Subcutaneous adipose tissue (tissue), 4 donors: ENCODE data around the gene ERBIN. TPM values are rescaled to one million over a fixed set of nuclear protein-coding genes. Genes with fewer than 3 reads are reported as not detected.

ENCODE experiments used
- total RNA-seq, 4 donors: library from RNA; depleted of rRNA; stranded (reverse); fragments of >200 nt; gene quantifications; one replicate each; pipeline ENCODE4 v1.1.0, GENCODE V29; 2016
- TF ChIP-seq, protein P1 (sequence below): fragments of 450-650 bp; IDR thresholded peaks from one replicate; pipeline ENCODE4 v1.5.1; 2016; ENCODE audit warnings: low read depth, mild to moderate bottlenecking, control low read depth, antibody characterized with exemption, moderate library complexity

The ERBIN gene
- total RNA-seq, 4 donors from 2014 or later, result 50.3 to 119 (median 70.5) TPM

DNA sequence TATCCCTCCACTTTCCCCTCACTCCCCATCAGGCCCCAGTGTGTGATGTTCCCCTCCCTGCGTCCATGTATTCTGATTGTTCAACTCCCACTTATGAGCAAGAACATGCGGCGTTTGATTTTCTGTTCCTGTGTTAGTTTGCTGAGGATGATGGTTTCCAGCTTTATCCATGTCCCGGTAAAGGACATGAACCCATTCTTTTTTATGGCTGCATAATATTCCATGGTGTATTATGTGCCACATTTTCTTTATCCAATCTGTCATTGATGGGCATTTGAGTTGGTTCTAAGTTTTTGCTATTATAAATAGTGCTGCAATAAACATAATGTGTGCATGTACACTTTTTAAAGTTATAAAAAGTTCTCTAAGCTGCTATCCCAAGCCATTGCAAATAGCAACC lies 75.6 kb downstream of the ERBIN start:
- TF ChIP-seq, protein P1, sequence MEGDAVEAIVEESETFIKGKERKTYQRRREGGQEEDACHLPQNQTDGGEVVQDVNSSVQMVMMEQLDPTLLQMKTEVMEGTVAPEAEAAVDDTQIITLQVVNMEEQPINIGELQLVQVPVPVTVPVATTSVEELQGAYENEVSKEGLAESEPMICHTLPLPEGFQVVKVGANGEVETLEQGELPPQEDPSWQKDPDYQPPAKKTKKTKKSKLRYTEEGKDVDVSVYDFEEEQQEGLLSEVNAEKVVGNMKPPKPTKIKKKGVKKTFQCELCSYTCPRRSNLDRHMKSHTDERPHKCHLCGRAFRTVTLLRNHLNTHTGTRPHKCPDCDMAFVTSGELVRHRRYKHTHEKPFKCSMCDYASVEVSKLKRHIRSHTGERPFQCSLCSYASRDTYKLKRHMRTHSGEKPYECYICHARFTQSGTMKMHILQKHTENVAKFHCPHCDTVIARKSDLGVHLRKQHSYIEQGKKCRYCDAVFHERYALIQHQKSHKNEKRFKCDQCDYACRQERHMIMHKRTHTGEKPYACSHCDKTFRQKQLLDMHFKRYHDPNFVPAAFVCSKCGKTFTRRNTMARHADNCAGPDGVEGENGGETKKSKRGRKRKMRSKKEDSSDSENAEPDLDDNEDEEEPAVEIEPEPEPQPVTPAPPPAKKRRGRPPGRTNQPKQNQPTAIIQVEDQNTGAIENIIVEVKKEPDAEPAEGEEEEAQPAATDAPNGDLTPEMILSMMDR, result no peak

DNA sequence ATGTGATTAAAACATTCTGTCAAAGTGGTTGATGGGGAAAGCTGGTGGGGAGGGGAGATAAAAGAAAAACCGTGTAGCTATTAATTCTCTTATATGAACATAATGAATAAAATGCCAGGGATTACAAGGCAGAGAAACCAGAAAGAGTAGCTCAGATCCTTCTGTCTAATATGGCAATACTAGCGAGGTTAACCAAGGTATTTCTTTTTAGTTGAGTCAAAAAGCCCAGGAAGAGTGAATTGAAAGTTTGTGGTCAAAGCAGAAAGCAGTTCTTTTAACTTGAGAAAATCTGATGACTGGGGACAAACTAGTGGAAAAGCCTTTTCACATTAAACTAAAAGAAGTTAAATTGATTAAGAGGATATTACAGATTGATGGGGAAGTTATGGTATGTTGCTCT lies 76.0 kb downstream of the ERBIN start:
- TF ChIP-seq, protein P1, result no peak

DNA sequence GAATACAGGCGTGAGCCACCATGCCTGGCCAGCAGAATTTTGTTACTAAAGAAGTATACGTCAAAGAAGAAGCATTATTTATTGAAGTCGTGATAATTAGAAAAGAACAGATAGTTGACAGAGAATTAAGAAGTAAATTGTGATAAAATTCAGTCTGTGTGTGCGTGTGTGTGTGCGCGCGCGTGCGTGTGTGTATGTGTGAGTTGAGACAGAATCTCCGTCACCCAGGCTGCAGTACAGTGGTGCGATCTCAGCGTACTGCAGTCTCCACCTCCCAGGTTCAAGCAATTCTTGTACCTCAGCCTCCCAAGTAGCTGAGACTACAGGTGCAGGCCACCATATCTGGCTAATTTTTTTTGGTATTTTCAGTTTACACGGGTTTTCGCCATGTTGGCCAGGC lies 77.8 kb downstream of the ERBIN start:
- TF ChIP-seq, protein P1, result no peak

DNA sequence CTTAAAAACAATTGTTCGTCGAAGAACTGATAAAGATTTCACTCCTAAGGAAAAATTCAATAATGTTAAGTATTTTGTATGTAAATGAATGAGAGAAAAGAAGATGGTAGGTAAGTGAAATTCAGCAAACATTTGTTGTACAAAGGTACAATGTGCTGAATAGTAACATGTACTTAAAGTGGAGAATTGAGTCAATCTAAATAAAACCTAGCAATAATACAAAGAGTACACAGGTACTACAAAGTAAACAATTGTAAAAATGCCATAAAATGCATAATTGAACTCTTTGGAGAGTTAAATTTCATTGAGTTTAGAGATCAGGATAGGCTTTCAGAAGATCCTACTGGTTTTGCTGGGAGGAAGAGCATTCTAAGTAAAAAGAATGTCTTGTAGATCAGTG lies 82.9 kb downstream of the ERBIN start:
- TF ChIP-seq, protein P1, result no peak

DNA sequence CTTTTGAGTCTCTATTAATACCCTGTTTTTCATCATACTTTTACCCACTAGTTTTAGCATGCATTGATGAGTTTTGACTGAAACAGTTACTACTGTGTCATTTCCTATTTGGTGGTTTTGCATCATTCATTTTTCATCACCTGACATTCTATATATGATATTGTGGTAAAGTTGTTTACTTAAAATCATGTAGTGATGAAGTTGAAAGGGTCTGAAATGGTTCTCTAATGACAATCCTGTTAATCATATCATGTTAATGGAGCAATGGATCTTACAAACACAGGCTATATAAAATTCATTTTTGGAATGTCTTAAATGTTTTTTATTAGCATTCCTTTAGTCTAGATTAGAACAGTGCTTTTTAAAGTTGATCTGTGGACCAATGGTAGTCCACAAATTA lies 84.1 kb downstream of the ERBIN start:
- TF ChIP-seq, protein P1, result no peak

DNA sequence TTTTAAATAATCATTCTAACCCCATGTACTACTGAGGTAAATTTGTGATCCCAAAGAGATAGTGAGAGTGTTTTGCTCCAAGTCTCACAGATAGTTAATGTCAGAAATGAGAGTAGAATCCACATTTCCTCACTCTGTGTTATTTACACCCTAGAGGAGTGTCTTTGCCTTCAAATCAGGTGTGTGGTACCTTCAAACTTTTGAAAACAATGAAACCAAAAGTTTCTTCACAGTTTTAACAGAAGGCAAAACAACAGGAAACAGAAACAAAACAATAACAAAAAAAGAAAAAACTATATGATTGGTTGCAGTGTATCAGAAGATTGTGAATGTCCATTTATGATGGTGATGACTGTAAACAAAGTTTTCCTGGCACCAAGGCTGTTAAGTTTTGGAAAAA lies 85.9 kb downstream of the ERBIN start:
- TF ChIP-seq, protein P1, result no peak

DNA sequence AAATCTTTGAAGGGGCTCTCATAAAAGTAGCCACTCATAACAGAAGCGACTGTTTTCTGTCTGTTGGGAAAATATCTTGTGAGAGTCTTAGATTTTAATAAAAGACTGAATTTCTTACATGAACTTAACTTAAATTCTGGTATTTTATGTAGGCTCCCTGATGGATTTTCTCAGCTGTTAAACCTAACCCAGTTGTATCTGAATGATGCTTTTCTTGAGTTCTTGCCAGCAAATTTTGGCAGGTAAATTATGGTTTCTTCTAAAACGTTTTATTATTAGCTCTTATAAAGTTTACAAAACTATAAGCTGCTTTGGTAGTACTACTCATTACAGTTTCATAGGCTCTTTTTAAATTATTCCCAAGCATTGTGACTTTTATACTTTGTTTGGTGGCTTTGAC lies 87.0 kb downstream of the ERBIN start:
- TF ChIP-seq, protein P1, result no peak

DNA sequence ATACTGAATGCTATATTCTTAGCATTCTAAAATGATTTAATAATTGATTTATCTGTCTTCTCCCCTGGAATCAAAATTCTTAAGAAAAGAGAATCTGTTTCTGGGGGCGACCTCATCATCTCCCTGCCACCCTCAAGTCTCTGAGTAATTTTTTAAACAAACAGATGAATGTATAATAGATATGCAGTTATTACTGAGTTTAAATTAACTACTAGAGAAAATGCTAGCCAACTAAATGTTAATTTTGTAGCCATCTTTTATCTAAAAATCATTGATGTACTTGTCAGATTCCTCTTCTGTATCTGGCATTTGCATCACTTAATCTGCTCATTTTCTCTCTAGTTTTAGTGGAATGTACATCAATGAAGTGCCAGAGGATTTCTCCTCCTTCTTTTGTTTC lies 87.5 kb downstream of the ERBIN start:
- TF ChIP-seq, protein P1, result no peak
